ENCODE results near the gene POLR2E. TPM values are rescaled to one million over a fixed set of nuclear protein-coding genes. Genes with fewer than 3 reads are reported as not detected.
"Not testable (repeated sequence)": the region's sequence is repeated elsewhere in the genome, so short reads cannot be mapped to it uniquely, and the experiment has no call there.

POLR2E gene
- polyA plus RNA-seq, 1 donor (not counting 4 experiments of a cell fraction or from before 2014, with no cell fraction given) = 178 TPM

GRCh38 chr19:1130771-1131717 lies 35.9 kb upstream of the POLR2E start:
- Histone ChIP-seq H3K4me2 (ENCODE audit: control insufficient read depth, extremely low read depth, insufficient read depth, low read depth, low read length) (peak overlapping the region; percentile 79), H4K20me1 (ENCODE audit: control insufficient read depth, extremely low read depth, insufficient read depth, low read length) (peaks cover 9% of the 10 kb centered on the region), H3K79me2 (ENCODE audit: control insufficient read depth, insufficient read depth, low read length) (peaks cover 68% of the 10 kb centered on the region), H3K9me3 (ENCODE audit: control insufficient read depth, low read depth, low read length) (no peaks in the 10 kb centered on the region), H3K4me1 (ENCODE audit: control insufficient read depth, extremely low read depth, insufficient read depth, low read length) (peaks cover 19% of the 10 kb centered on the region), H3K27me3 (ENCODE audit: control insufficient read depth, extremely low read depth, insufficient read depth, low read length) (no peaks in the 10 kb centered on the region), H3K9me1 (ENCODE audit: control insufficient read depth, extremely low read depth, insufficient read depth, low read length) (no peaks in the 10 kb centered on the region), H3K36me3 (ENCODE audit: control insufficient read depth in 2 of 2, extremely low read depth in 1 of 2, insufficient read depth in 2 of 2, low read length in 2 of 2) (peaks cover 12 to 27% of the 10 kb centered on the region in 2 experiments), H3K4me3 (ENCODE audit: control insufficient read depth in 2 of 3, extremely low read depth in 1 of 3, insufficient read depth in 2 of 3, low read depth in 1 of 3, low read length in 3 of 3) (peak overlapping the region; percentile 73 to 88 (median 73)), H3K27ac (ENCODE audit: control insufficient read depth, insufficient read depth, low read length) (peak overlapping the region; percentile 73), H3K9ac (ENCODE audit: control insufficient read depth, extremely low read depth, insufficient read depth, low read length) (peak overlapping the region; percentile 81), H2AFZ (ENCODE audit: control insufficient read depth, low read length) (no peak overlapping the region)
- TF ChIP-seq CTCF (optimal IDR thresholded peaks at IDR 0.05 in 1 of 3, IDR thresholded peaks at IDR 0.05 in 1 of 3, conservative IDR thresholded peaks at IDR 0.05 in 1 of 3; ENCODE audit: extremely low read depth in 1 of 3, insufficient read depth in 2 of 3, low read length in 3 of 3) = no peak
- TF ChIP-seq EZH2 (IDR thresholded peaks at IDR 0.05; ENCODE audit: low read length) = no peak
- FAIRE-seq = no peak
- dilution Hi-C loops (cut with MboI; ENCODE audit: extremely low pct_ligation_motif_present, low sequenced_read_pairs) = no loop called here
- no peak for DNase-seq (ENCODE audit: low read depth, low spot score)

- peaks cover 59% of the 10 kb centered on the region for H3K79me2 ChIP-seq (ENCODE audit: control insufficient read depth, insufficient read depth, low read length)
- H3K4me2 ChIP-seq (ENCODE audit: control insufficient read depth, extremely low read depth, insufficient read depth, low read depth, low read length) = no peak overlapping the region
- H3K27ac ChIP-seq (ENCODE audit: control insufficient read depth, insufficient read depth, low read length) = no peak overlapping the region
- H3K9me3 ChIP-seq (ENCODE audit: control insufficient read depth, low read depth, low read length) = no peaks in the 10 kb centered on the region
- peaks cover 12 to 22% of the 10 kb centered on the region in 2 experiments for H3K36me3 ChIP-seq (ENCODE audit: control insufficient read depth in 2 of 2, extremely low read depth in 1 of 2, insufficient read depth in 2 of 2, low read length in 2 of 2)
- no peaks in the 10 kb centered on the region for H3K27me3 ChIP-seq (ENCODE audit: control insufficient read depth, extremely low read depth, insufficient read depth, low read length)
- no peak overlapping the region for H2AFZ ChIP-seq (ENCODE audit: control insufficient read depth, low read length)
- H3K9ac ChIP-seq (ENCODE audit: control insufficient read depth, extremely low read depth, insufficient read depth, low read length) = no peak overlapping the region
- DNase-seq (ENCODE audit: low read depth, low spot score) (no peak), FAIRE-seq (no peak)
- H4K20me1 ChIP-seq (ENCODE audit: control insufficient read depth, extremely low read depth, insufficient read depth, low read length) = peaks cover 9% of the 10 kb centered on the region
- no peak for TF ChIP-seq CTCF (optimal IDR thresholded peaks at IDR 0.05 in 1 of 3, IDR thresholded peaks at IDR 0.05 in 1 of 3, conservative IDR thresholded peaks at IDR 0.05 in 1 of 3; ENCODE audit: extremely low read depth in 1 of 3, insufficient read depth in 2 of 3, low read length in 3 of 3)
- TF ChIP-seq EZH2 (IDR thresholded peaks at IDR 0.05; ENCODE audit: low read length) = no peak
- no peak overlapping the region for H3K4me3 ChIP-seq (ENCODE audit: control insufficient read depth in 2 of 3, extremely low read depth in 1 of 3, insufficient read depth in 2 of 3, low read depth in 1 of 3, low read length in 3 of 3)
- no peaks in the 10 kb centered on the region for H3K9me1 ChIP-seq (ENCODE audit: control insufficient read depth, extremely low read depth, insufficient read depth, low read length)
- peaks cover 19% of the 10 kb centered on the region for H3K4me1 ChIP-seq (ENCODE audit: control insufficient read depth, extremely low read depth, insufficient read depth, low read length)
- dilution Hi-C loops (cut with MboI; ENCODE audit: extremely low pct_ligation_motif_present, low sequenced_read_pairs) = no loop called here
Measured at GRCh38 chr19:1129535-1129934, 34.4 kb upstream of the POLR2E start.

- H3K27ac ChIP-seq (ENCODE audit: control insufficient read depth, insufficient read depth, low read length); DNase-seq (ENCODE audit: low read depth, low spot score); H3K4me3 ChIP-seq (ENCODE audit: control insufficient read depth in 2 of 3, extremely low read depth in 1 of 3, insufficient read depth in 2 of 3, low read depth in 1 of 3, low read length in 3 of 3); H3K4me2 ChIP-seq (ENCODE audit: control insufficient read depth, extremely low read depth, insufficient read depth, low read depth, low read length); H4K20me1 ChIP-seq (ENCODE audit: control insufficient read depth, extremely low read depth, insufficient read depth, low read length); H3K9me1 ChIP-seq (ENCODE audit: control insufficient read depth, extremely low read depth, insufficient read depth, low read length); H3K9ac ChIP-seq (ENCODE audit: control insufficient read depth, extremely low read depth, insufficient read depth, low read length); dilution Hi-C loops (cut with MboI; ENCODE audit: extremely low pct_ligation_motif_present, low sequenced_read_pairs); FAIRE-seq; H2AFZ ChIP-seq (ENCODE audit: control insufficient read depth, low read length); H3K9me3 ChIP-seq (ENCODE audit: control insufficient read depth, low read depth, low read length); H3K27me3 ChIP-seq (ENCODE audit: control insufficient read depth, extremely low read depth, insufficient read depth, low read length): not testable (repeated sequence)
- Histone ChIP-seq H3K79me2 (ENCODE audit: control insufficient read depth, insufficient read depth, low read length) (peaks cover 55% of the 10 kb centered on the region), H3K36me3 (ENCODE audit: control insufficient read depth in 2 of 2, extremely low read depth in 1 of 2, insufficient read depth in 2 of 2, low read length in 2 of 2) (peaks cover 14 to 23% of the 10 kb centered on the region in 2 experiments), H3K4me1 (ENCODE audit: control insufficient read depth, extremely low read depth, insufficient read depth, low read length) (peaks cover 19% of the 10 kb centered on the region)
Measured at GRCh38 chr19:1129084-1129483, 33.9 kb upstream of the POLR2E start.
